ENCODE measurements around the gene CTDSPL2.

Gene CTDSPL2

GRCh38 chr15:44394562-44394961 lies 32.9 kb upstream of the CTDSPL2 start:
- H3K79me2 ChIP-seq, result peaks cover 3% of the 10 kb centered on the region
- no peak overlapping the region for H2AFZ ChIP-seq
- H3K4me3 ChIP-seq (ENCODE audit: low read depth, low read length), result no peak overlapping the region
- H3K27me3 ChIP-seq (ENCODE audit: control insufficient read depth, insufficient read depth, low read length), result no peaks in the 10 kb centered on the region
- H3K4me1 ChIP-seq, result no peaks in the 10 kb centered on the region
- no peaks in the 10 kb centered on the region for H3K36me3 ChIP-seq (ENCODE audit: control insufficient read depth, insufficient read depth, low read length)
- no peaks in the 10 kb centered on the region for H3K9me3 ChIP-seq (ENCODE audit: control insufficient read depth, low read length)
- no peak overlapping the region for H3K4me2 ChIP-seq (ENCODE audit: low read length)
- H3K27ac ChIP-seq, result no peak overlapping the region
- no peak overlapping the region for H3K9ac ChIP-seq
- TF ChIP-seq, protein P1, sequence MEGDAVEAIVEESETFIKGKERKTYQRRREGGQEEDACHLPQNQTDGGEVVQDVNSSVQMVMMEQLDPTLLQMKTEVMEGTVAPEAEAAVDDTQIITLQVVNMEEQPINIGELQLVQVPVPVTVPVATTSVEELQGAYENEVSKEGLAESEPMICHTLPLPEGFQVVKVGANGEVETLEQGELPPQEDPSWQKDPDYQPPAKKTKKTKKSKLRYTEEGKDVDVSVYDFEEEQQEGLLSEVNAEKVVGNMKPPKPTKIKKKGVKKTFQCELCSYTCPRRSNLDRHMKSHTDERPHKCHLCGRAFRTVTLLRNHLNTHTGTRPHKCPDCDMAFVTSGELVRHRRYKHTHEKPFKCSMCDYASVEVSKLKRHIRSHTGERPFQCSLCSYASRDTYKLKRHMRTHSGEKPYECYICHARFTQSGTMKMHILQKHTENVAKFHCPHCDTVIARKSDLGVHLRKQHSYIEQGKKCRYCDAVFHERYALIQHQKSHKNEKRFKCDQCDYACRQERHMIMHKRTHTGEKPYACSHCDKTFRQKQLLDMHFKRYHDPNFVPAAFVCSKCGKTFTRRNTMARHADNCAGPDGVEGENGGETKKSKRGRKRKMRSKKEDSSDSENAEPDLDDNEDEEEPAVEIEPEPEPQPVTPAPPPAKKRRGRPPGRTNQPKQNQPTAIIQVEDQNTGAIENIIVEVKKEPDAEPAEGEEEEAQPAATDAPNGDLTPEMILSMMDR (IDR thresholded peaks at IDR 0.05), result no peak

DNA sequence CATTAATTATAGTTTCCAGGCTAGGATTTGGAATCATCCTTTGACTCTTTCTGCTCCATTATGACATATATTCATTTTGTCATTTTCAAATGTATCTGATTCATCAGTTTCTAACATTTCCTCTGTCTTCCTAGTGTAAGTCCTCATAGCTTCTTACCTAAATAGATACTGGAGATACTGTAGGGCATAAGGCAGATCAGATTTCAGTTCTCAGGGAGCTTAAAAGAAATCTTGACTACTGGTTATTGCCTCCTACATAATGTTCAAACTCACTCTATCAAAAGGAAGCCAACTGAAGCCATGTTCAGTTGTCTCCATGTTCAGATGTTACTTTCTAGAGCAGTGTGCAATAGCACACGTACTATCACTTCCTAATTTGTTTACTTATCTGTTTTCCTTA lies 29.6 kb upstream of the CTDSPL2 start:
- Histone ChIP-seq H3K79me2 (no peaks in the 10 kb centered on the region), H3K36me3 (ENCODE audit: control insufficient read depth, insufficient read depth, low read length) (no peaks in the 10 kb centered on the region), H3K4me1 (no peaks in the 10 kb centered on the region), H3K9me3 (ENCODE audit: control insufficient read depth, low read length) (no peaks in the 10 kb centered on the region), H3K27ac (no peak overlapping the region), H2AFZ (no peak overlapping the region), H3K4me3 (ENCODE audit: low read depth, low read length) (no peak overlapping the region), H3K4me2 (ENCODE audit: low read length) (no peak overlapping the region), H3K9ac (no peak overlapping the region), H3K27me3 (ENCODE audit: control insufficient read depth, insufficient read depth, low read length) (no peaks in the 10 kb centered on the region)
- TF ChIP-seq, protein P1 (IDR thresholded peaks at IDR 0.05), result no peak

GRCh38 chr15:44414001-44414400 lies 13.4 kb upstream of the CTDSPL2 start:
- Histone ChIP-seq H3K27me3 (ENCODE audit: control insufficient read depth, insufficient read depth, low read length) (no peaks in the 10 kb centered on the region), H3K4me2 (ENCODE audit: low read length) (no peak overlapping the region), H3K27ac (no peak overlapping the region), H2AFZ (no peak overlapping the region), H3K4me1 (no peaks in the 10 kb centered on the region), H3K79me2 (no peaks in the 10 kb centered on the region), H3K36me3 (ENCODE audit: control insufficient read depth, insufficient read depth, low read length) (no peaks in the 10 kb centered on the region), H3K9ac (no peak overlapping the region), H3K9me3 (ENCODE audit: control insufficient read depth, low read length) (no peaks in the 10 kb centered on the region), H3K4me3 (ENCODE audit: low read depth, low read length) (no peak overlapping the region)
- TF ChIP-seq, protein P1 (IDR thresholded peaks at IDR 0.05), result no peak

DNA sequence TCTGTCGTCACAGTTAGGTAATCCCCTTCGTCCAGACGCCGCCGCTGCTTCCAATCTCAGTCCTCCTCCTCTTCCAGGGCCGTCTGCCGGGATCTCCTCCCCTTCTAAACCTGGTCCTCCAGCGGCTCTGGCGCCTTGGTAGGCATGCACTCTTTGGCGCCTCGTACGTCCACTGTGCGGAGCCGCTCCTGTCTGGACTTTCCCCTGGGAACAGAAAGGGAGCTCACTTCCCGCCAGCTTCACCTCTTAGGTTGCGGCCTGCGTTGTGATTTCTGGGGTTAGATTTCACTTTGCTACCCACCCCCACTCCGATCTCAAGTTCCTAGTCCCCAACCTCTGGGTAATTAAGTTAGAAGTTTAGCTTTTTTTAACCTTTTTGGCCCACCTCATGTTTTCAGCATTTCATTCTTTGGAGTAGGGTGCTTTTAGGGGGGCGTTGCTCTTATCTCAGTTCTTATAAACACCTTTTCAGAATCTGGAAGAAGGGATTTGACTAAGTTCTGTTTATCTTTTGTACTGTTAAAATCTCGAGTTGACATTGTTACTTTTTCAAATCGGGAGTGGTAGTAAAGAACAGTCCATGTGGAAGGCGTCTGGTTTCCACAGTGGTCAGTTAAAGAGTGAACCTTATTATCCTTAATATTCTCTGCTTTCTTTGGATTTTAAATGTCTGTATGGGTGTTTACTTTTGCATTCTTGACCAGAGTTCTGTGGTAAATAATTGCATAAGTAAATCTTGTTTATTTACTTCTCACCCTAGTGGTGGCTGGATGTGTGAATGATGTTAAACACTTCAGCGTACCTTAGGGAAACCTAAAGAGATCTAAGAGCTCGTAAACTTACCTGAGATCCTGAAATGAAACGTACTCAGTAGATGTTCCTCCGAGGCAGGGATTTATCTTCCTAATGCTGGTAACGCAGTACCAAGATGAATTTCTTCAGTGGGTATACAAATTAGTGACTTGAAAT lies 611 bp downstream of the CTDSPL2 start:
- H3K27ac ChIP-seq, result peak overlapping the region; percentile 97

More for the DNA sequence above, 611 bp downstream of the CTDSPL2 start:
- no peaks in the 10 kb centered on the region for H3K36me3 ChIP-seq (ENCODE audit: control insufficient read depth, insufficient read depth, low read length)
- TF ChIP-seq, protein P1 (IDR thresholded peaks at IDR 0.05), result no peak
- H3K4me2 ChIP-seq (ENCODE audit: low read length), result peak overlapping the region; percentile 71
- peak overlapping the region; percentile 91 for H2AFZ ChIP-seq
- peak overlapping the region; percentile 76 for H3K4me3 ChIP-seq (ENCODE audit: low read depth, low read length)
- H3K27me3 ChIP-seq (ENCODE audit: control insufficient read depth, insufficient read depth, low read length), result no peaks in the 10 kb centered on the region
- H3K9ac ChIP-seq, result peak overlapping the region; percentile 61
- H3K79me2 ChIP-seq, result peaks cover 29% of the 10 kb centered on the region
- H3K9me3 ChIP-seq (ENCODE audit: control insufficient read depth, low read length), result no peaks in the 10 kb centered on the region
- no peaks in the 10 kb centered on the region for H3K4me1 ChIP-seq
